GM23338 (cell line): ENCODE measurements around the gene FYCO1. TPM values are rescaled to one million over a fixed set of nuclear protein-coding genes. Genes with fewer than 3 reads are reported as not detected.

Experiments
- ATAC-seq: fragments of 200-7000 bp; cut with Tn5 transposase; 3 replicates; pipeline ENCODE4 v1.9.1; 2020
- DNase-seq: peaks from one replicate; pipeline ENCODE4 v3.0.0-alpha.2; 2015; ENCODE audit warnings: low spot score
- H2AFZ ChIP-seq: fragments of 200-600 bp; sonication (generic); 2 replicates; pipeline ENCODE4 v1.8.0; 2016; ENCODE audit warnings: antibody characterized with exemption, mild to moderate bottlenecking, moderate library complexity
- H3F3A ChIP-seq: fragments of 200-600 bp; sonication (generic); replicated peaks from 2 replicates; pipeline ENCODE4 v1.8.0; 2017; ENCODE audit warnings: antibody characterized with exemption, mixed run types, low read depth
- H3K27ac ChIP-seq: fragments of 200-600 bp; sonication (generic); 2 replicates; pipeline ENCODE4 v1.6.1; 2016; ENCODE audit warnings: low read depth
- H3K27me3 ChIP-seq: fragments of 200-600 bp; sonication (generic); 2 replicates; pipeline ENCODE4 v1.8.0; 2016; ENCODE audit warnings: mild to moderate bottlenecking, mixed run types, moderate library complexity; ENCODE audit not compliant: insufficient read depth
- H3K36me3 ChIP-seq: fragments of 200-600 bp; sonication (generic); 2 replicates; pipeline ENCODE4 v1.8.0; 2016; ENCODE audit warnings: mild to moderate bottlenecking; ENCODE audit not compliant: insufficient read depth
- H3K4me1 ChIP-seq: fragments of 200-600 bp; sonication (generic); 2 replicates; pipeline ENCODE4 v1.8.0; 2016; ENCODE audit warnings: mild to moderate bottlenecking, moderate library complexity; ENCODE audit not compliant: insufficient read depth
- H3K4me2 ChIP-seq: fragments of 200-600 bp; sonication (generic); 2 replicates; pipeline ENCODE4 v1.7.1; 2017; ENCODE audit warnings: mixed run types
- H3K4me3 ChIP-seq: fragments of 200-600 bp; sonication (generic); 2 replicates; pipeline ENCODE4 v1.6.1; 2016; ENCODE audit warnings: mixed run types
- H3K79me2 ChIP-seq: fragments of 200-600 bp; sonication (generic); replicated peaks from 2 replicates; pipeline ENCODE4 v1.8.0; 2017; ENCODE audit warnings: mild to moderate bottlenecking; ENCODE audit not compliant: insufficient read depth
- H3K9me2 ChIP-seq: fragments of 200-600 bp; sonication (generic); 2 replicates; pipeline ENCODE4 v1.8.0; 2017; ENCODE audit not compliant: insufficient read depth
- H4K20me1 ChIP-seq: fragments of 200-600 bp; sonication (generic); replicated peaks from 2 replicates; pipeline ENCODE4 v1.8.0; 2017; ENCODE audit warnings: mild to moderate bottlenecking; ENCODE audit not compliant: insufficient read depth
- H3K27ac Mint-ChIP-seq: 2 replicates; pipeline ENCODE4 v1.8.0; 2020; ENCODE audit warnings: inconsistent platforms, mild to moderate bottlenecking, moderate library complexity, mixed read lengths
- H3K27me3 Mint-ChIP-seq: 3 replicates; pipeline ENCODE4 v1.8.0; 2022; ENCODE audit warnings: low read depth, mild to moderate bottlenecking, moderate library complexity, mixed read lengths, inconsistent platforms; ENCODE audit not compliant: insufficient read depth, poor library complexity
- H3K36me3 Mint-ChIP-seq: 3 replicates; pipeline ENCODE4 v1.8.0; 2021; ENCODE audit warnings: low read depth, mild to moderate bottlenecking, inconsistent platforms, moderate library complexity, mixed read lengths
- H3K4me1 Mint-ChIP-seq: 3 replicates; pipeline ENCODE4 v1.8.0; 2020; ENCODE audit warnings: mild to moderate bottlenecking, inconsistent platforms, mixed read lengths
- H3K4me3 Mint-ChIP-seq: 3 replicates; pipeline ENCODE4 v1.8.0; 2021; ENCODE audit warnings: moderate library complexity, mild to moderate bottlenecking, inconsistent platforms, mixed read lengths
- H3K9me3 Mint-ChIP-seq: 3 replicates; pipeline ENCODE4 v1.8.0; 2020; ENCODE audit warnings: moderate library complexity, mild to moderate bottlenecking, inconsistent platforms, mixed read lengths
- CREB1 ChIP-seq: fragments of 250-450 bp; sonication (Bioruptor Pico); IDR thresholded peaks from 2 replicates; pipeline ENCODE4 v1.5.0; 2020; ENCODE audit warnings: low read depth, mild to moderate bottlenecking, moderate library complexity
- CTCF ChIP-seq, 2 experiments: fragments of 200-600 bp in 1 of 2; sonication (generic) in 1 of 2; conservative IDR thresholded peaks; 2 replicates each; pipeline versions ENCODE4 v1.5.1 to v1.6.1; 2016 to 2017; ENCODE audit warnings: antibody characterized with exemption in 2 of 2, low read depth in 2 of 2, mild to moderate bottlenecking in 2 of 2, moderate library complexity in 1 of 2
- ETS1 ChIP-seq: IDR thresholded peaks from 2 replicates; pipeline ENCODE4 v1.6.1; 2016; ENCODE audit warnings: antibody characterized with exemption
- EZH2 ChIP-seq: fragments of 200-600 bp; sonication (generic); IDR thresholded peaks from one replicate; pipeline ENCODE4 v1.8.0; 2017; ENCODE audit warnings: antibody characterized with exemption, mild to moderate bottlenecking, low read depth; ENCODE audit not compliant: unreplicated experiment
- EZH2phosphoT487 ChIP-seq: fragments of 200-600 bp; sonication (generic); IDR thresholded peaks from one replicate; pipeline ENCODE4 v1.8.1; 2018; ENCODE audit warnings: antibody characterized with exemption; ENCODE audit not compliant: unreplicated experiment
- JUNB ChIP-seq: IDR thresholded peaks from one replicate; pipeline ENCODE4 v1.6.1; 2016; ENCODE audit warnings: antibody characterized with exemption; ENCODE audit not compliant: unreplicated experiment
- NANOG ChIP-seq: IDR thresholded peaks from 2 replicates; pipeline ENCODE4 v1.6.1; 2016; ENCODE audit warnings: antibody characterized with exemption, borderline replicate concordance
- POLR2AphosphoS5 ChIP-seq: IDR thresholded peaks from 2 replicates; pipeline ENCODE4 v1.6.1; 2016; ENCODE audit warnings: antibody characterized with exemption, low read depth
- REST ChIP-seq: IDR thresholded peaks from one replicate; pipeline ENCODE4 v1.6.1; 2018; ENCODE audit warnings: antibody characterized with exemption; ENCODE audit not compliant: unreplicated experiment
- STAT1 ChIP-seq: IDR thresholded peaks from one replicate; pipeline ENCODE4 v1.6.1; 2016; ENCODE audit warnings: antibody characterized with exemption; ENCODE audit not compliant: unreplicated experiment
- ZNF114 ChIP-seq: fragments of 250-450 bp; sonication (Bioruptor Pico); IDR thresholded peaks from 2 replicates; pipeline ENCODE4 v1.5.0; 2020; ENCODE audit warnings: mild to moderate bottlenecking, moderate library complexity
- ZNF331 ChIP-seq: fragments of 250-450 bp; sonication (Bioruptor Pico); IDR thresholded peaks from 2 replicates; pipeline ENCODE4 v1.5.0; 2020; ENCODE audit warnings: low read depth, mild to moderate bottlenecking, moderate library complexity
- ZNF462 ChIP-seq: fragments of 250-450 bp; sonication (Bioruptor Pico); IDR thresholded peaks from 2 replicates; pipeline ENCODE4 v1.5.0; 2020; ENCODE audit warnings: mild to moderate bottlenecking, moderate library complexity
- polyA plus RNA-seq: library from polyadenylated mRNA; unstranded; fragments of >200 nt; fragmentation: Nextera tagmentation; extraction: Ambion mirVana; gene quantifications from 2 replicates; pipeline ENCODE4 v1.2.1, GENCODE V29; 2016
- total RNA-seq: library from RNA; depleted of rRNA; stranded (reverse); fragments of >200 nt; shearing (Covaris generic); gene quantifications from 2 replicates; pipeline ENCODE4 v1.2.3, GENCODE V29; 2014

Gene FYCO1
- total and polyA plus RNA-seq, 2 experiments from 2014 or later: 4.5 to 17.2 TPM

GRCh38 chr3:45951946-45952345 lies 43.7 kb downstream of the FYCO1 start:
- Histone ChIP-seq H4K20me1 (no peaks in the 10 kb centered on the region), H3K9me2 (0 out of 2 replicates have a peak, but pooled peaks cover 4% of the 10 kb centered on the region), H3K36me3 (peaks cover 36% of the 10 kb centered on the region), H3K27ac (no peak overlapping the region), H3K79me2 (no peaks in the 10 kb centered on the region), H3K27me3 (no peaks in the 10 kb centered on the region), H3F3A (no peaks in the 10 kb centered on the region), H3K4me3 (no peak overlapping the region), H3K4me2 (no peak overlapping the region), H3K4me1 (no peaks in the 10 kb centered on the region), H2AFZ (no peak overlapping the region)
- Mint-ChIP-seq H3K27ac (no peak overlapping the region), H3K9me3 (no peaks in the 10 kb centered on the region), H3K36me3 (peaks cover 70% of the 10 kb centered on the region), H3K4me3 (no peak overlapping the region), H3K27me3 (peaks cover 3% of the 10 kb centered on the region), H3K4me1 (no peaks in the 10 kb centered on the region)
- DNase-seq (no peak), ATAC-seq (no peak)
- TF ChIP-seq ETS1: no peak
- no peak for TF ChIP-seq STAT1
- no peak for TF ChIP-seq JUNB
- no peak for TF ChIP-seq CREB1 (CRISPR knock-in tag)
- no peak for TF ChIP-seq NANOG
- no peak for TF ChIP-seq POLR2AphosphoS5
- TF ChIP-seq EZH2phosphoT487: no peak
- no peak for TF ChIP-seq ZNF114 (CRISPR knock-in tag)
- TF ChIP-seq REST: no peak
- TF ChIP-seq ZNF462: no peak
- no peak for TF ChIP-seq EZH2
- TF ChIP-seq CTCF (conservative IDR thresholded peaks at IDR 0.05; ENCODE audit: low read depth in 2 of 2): no peak
- no peak for TF ChIP-seq ZNF331 (CRISPR knock-in tag)
